ENCODE data around the gene CCDC6.

GRCh38 chr10:59910867-59911266 is 4.5 kb upstream of the CCDC6 start:
- TF ChIP-seq CTCF (IDR thresholded peaks at IDR 0.05) = no peak
- TF ChIP-seq EP300 (IDR thresholded peaks at IDR 0.05) = no peak
- no peak for TF ChIP-seq POLR2AphosphoS5 (IDR thresholded peaks at IDR 0.05)

Measured in suprapubic skin (tissue), 4 donors.